ENCODE measurements around the gene TARBP2.
A peak's percentile ranks its signal among the peaks of the same experiment; 100 is the strongest.

TARBP2 gene

GRCh38 chr12:53474819-53475218 lies 26.3 kb upstream of the TARBP2 start:
- no peak for ATAC-seq
- no peak for TF ChIP-seq ISL1 (CRISPR knock-in tag; IDR thresholded peaks at IDR 0.05)
- no peak for TF ChIP-seq RARB (CRISPR knock-in tag; IDR thresholded peaks at IDR 0.05)

DNA sequence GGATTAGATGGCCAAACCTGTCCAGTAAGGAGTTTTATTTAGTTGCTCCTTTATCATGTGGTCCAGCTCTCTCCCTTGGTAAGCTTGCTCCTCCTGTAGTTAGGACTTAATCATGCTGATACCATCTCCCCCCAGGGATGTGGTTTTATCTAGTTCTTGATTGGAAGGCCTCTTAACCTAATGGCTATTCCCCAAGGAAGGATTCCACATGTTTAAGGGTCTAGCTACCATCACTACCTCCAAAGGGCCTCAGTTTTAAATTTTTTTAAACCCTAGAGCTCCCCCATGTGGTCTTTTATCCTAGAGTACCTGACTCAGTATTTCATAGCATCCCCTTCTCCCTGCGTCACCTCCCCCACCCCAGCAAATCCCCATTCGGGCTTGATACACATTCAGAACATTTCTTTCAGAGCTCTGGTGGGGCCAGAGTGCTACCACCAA lies 24.3 kb upstream of the TARBP2 start:
- ATAC-seq, result peak; percentile 28
- 0 out of 2 replicates have a peak, but pooled peaks have one; percentile 50 for TF ChIP-seq GLIS3 (CRISPR knock-in tag; IDR thresholded peaks at IDR 0.05)
- no peak for TF ChIP-seq ESRRG (CRISPR knock-in tag; IDR thresholded peaks at IDR 0.05)
- 0 out of 2 replicates have a peak, but pooled peaks have one; percentile 15 for TF ChIP-seq TSHZ2 (CRISPR knock-in tag; IDR thresholded peaks at IDR 0.05)
- no peak for TF ChIP-seq ZC3H10 (CRISPR knock-in tag; IDR thresholded peaks at IDR 0.05)
- TF ChIP-seq SNAI2 (CRISPR knock-in tag; IDR thresholded peaks at IDR 0.05), result no peak

DNA sequence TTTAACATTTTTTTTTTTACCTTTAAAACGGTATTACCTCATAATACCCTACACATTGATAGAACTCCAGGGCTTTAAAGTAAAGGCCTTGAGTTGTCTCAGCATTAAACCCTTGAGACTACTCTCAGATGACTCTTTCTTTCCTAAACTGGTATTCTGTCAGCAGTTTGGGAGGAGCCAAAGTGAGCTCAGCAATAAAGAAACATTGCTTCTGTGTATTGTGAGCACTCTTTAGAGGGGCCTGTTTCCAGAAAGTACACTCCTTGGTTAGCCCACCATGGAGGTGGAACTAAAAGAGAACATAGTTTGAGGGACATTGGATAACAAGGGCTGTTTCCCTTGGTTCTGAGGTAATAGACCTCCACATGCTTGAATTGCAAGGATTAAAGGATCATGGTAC lies 22.2 kb upstream of the TARBP2 start:
- ATAC-seq, result no peak
- TF ChIP-seq TOX (CRISPR knock-in tag; IDR thresholded peaks at IDR 0.05; ENCODE audit: borderline replicate concordance) (no peak), ARNTL (CRISPR knock-in tag; IDR thresholded peaks at IDR 0.05; ENCODE audit: borderline replicate concordance, low read depth) (no peak), RARB (CRISPR knock-in tag; IDR thresholded peaks at IDR 0.05) (no peak), ZFP30 (CRISPR knock-in tag; IDR thresholded peaks at IDR 0.05) (no peak), GLIS3 (CRISPR knock-in tag; IDR thresholded peaks at IDR 0.05) (no peak), ZNF70 (CRISPR knock-in tag; IDR thresholded peaks at IDR 0.05) (no peak), PPARA (CRISPR knock-in tag; IDR thresholded peaks at IDR 0.05; ENCODE audit: borderline replicate concordance) (no peak), ESRRG (CRISPR knock-in tag; IDR thresholded peaks at IDR 0.05) (no peak)
- TF ChIP-seq, protein P1, sequence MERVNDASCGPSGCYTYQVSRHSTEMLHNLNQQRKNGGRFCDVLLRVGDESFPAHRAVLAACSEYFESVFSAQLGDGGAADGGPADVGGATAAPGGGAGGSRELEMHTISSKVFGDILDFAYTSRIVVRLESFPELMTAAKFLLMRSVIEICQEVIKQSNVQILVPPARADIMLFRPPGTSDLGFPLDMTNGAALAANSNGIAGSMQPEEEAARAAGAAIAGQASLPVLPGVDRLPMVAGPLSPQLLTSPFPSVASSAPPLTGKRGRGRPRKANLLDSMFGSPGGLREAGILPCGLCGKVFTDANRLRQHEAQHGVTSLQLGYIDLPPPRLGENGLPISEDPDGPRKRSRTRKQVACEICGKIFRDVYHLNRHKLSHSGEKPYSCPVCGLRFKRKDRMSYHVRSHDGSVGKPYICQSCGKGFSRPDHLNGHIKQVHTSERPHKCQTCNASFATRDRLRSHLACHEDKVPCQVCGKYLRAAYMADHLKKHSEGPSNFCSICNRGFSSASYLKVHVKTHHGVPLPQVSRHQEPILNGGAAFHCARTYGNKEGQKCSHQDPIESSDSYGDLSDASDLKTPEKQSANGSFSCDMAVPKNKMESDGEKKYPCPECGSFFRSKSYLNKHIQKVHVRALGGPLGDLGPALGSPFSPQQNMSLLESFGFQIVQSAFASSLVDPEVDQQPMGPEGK (CRISPR knock-in tag; IDR thresholded peaks at IDR 0.05; ENCODE audit: borderline replicate concordance), result no peak
- TF ChIP-seq, protein P2, sequence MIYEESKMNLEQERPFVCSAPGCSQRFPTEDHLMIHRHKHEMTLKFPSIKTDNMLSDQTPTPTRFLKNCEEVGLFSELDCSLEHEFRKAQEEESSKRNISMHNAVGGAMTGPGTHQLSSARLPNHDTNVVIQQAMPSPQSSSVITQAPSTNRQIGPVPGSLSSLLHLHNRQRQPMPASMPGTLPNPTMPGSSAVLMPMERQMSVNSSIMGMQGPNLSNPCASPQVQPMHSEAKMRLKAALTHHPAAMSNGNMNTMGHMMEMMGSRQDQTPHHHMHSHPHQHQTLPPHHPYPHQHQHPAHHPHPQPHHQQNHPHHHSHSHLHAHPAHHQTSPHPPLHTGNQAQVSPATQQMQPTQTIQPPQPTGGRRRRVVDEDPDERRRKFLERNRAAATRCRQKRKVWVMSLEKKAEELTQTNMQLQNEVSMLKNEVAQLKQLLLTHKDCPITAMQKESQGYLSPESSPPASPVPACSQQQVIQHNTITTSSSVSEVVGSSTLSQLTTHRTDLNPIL (CRISPR knock-in tag; IDR thresholded peaks at IDR 0.05; ENCODE audit: low read depth), result no peak

GRCh38 chr12:53479331-53479730 lies 21.8 kb upstream of the TARBP2 start:
- TF ChIP-seq ZC3H10 (CRISPR knock-in tag; IDR thresholded peaks at IDR 0.05) (no peak), POU6F1 (CRISPR knock-in tag; IDR thresholded peaks at IDR 0.05; ENCODE audit: borderline replicate concordance, low read depth) (no peak), GLIS3 (CRISPR knock-in tag; IDR thresholded peaks at IDR 0.05) (no peak), CSDC2 (CRISPR knock-in tag; IDR thresholded peaks at IDR 0.05) (no peak), ZNF8 (CRISPR knock-in tag; IDR thresholded peaks at IDR 0.05) (no peak), TCF4 (CRISPR knock-in tag; IDR thresholded peaks at IDR 0.05; ENCODE audit: borderline replicate concordance) (no peak), ZNF565 (CRISPR knock-in tag; conservative IDR thresholded peaks at IDR 0.05; ENCODE audit: low read depth) (no peak), OSR1 (CRISPR knock-in tag; IDR thresholded peaks at IDR 0.05) (no peak)
- TF ChIP-seq, protein P1 (CRISPR knock-in tag; IDR thresholded peaks at IDR 0.05; ENCODE audit: borderline replicate concordance), result no peak
- no peak for ATAC-seq

Measured in SK-N-SH treated with all-trans-retinoic acid at 6 μM for 48 hours (cell line).